ENCODE data around the gene ZNRF1. TPM values are rescaled to one million over a fixed set of nuclear protein-coding genes. Genes with fewer than 3 reads are reported as not detected.

Gene ZNRF1
- total RNA-seq, 1 experiment from 2014 or later: 48.2 TPM

GRCh38 chr16:75130150-75130771 lies 131.4 kb downstream of the ZNRF1 start:
- H3K36me3 ChIP-seq (ENCODE audit: control insufficient read depth in 1 of 2, insufficient read depth in 2 of 2, low read length in 2 of 2): no peaks in the 10 kb centered on the region
- ATAC-seq: peak; percentile 71
- H3K27me3 ChIP-seq (ENCODE audit: insufficient read depth, low read length): no peaks in the 10 kb centered on the region
- no peak overlapping the region for H3K4me2 ChIP-seq (ENCODE audit: low read length)
- peaks cover 0 to 5% of the 10 kb centered on the region in 2 experiments; a peak in 1 of 4 replicates for H3K9me3 ChIP-seq (ENCODE audit: control insufficient read depth in 1 of 2, insufficient read depth in 1 of 2, low read depth in 1 of 2, low read length in 2 of 2)
- CTCF ChIA-PET: interaction anchor here (1.4 kb wide), 1 partner anchor 317 kb away, joined by 3 read pairs; no protein-coding TSS in a partner anchor
- H4K20me1 ChIP-seq (ENCODE audit: insufficient read depth): no peaks in the 10 kb centered on the region
- H3K27ac ChIP-seq (ENCODE audit: low read depth, low read length): no peak overlapping the region
- intact Hi-C loops (cut with micrococcal nuclease): no loop called here
- no peak for TF ChIP-seq POLR2A (IDR thresholded peaks at IDR 0.05; ENCODE audit: borderline replicate concordance, extremely low read depth, insufficient read depth, insufficient read length)
- TF ChIP-seq RAD21 (IDR thresholded peaks at IDR 0.05; ENCODE audit: low read depth): peak; percentile 74
- TF ChIP-seq CTCF (IDR thresholded peaks at IDR 0.05 in 2 of 3, conservative IDR thresholded peaks at IDR 0.05 in 1 of 3; ENCODE audit: borderline replicate concordance in 1 of 3, insufficient read depth in 1 of 3, low read depth in 2 of 3, low read length in 2 of 3): peak in 2 of 3 experiments; percentile 16 to 30; a peak in 1 of 6 replicates
- no peaks in the 10 kb centered on the region; a peak in 1 of 4 replicates for H3K4me1 ChIP-seq (ENCODE audit: control insufficient read depth in 1 of 2, insufficient read depth in 2 of 2, low read length in 2 of 2)
- no peaks in the 10 kb centered on the region for H3K79me2 ChIP-seq (ENCODE audit: insufficient read depth, low read length)
- RAD21 ChIA-PET (ENCODE audit: low non-redundant PET in 1 of 2, low total read pairs in 2 of 2, uncharacterized antibody in 2 of 2, unreplicated experiment in 2 of 2): interaction anchor here in 1 of 2 experiments (0.7 kb wide), 1 partner anchor 270 kb away, joined by 3 read pairs; no protein-coding TSS in a partner anchor
- no peak overlapping the region for H3K9ac ChIP-seq (ENCODE audit: low read length)
- no peak overlapping the region for H2AFZ ChIP-seq (ENCODE audit: low read depth, low read length, poor library complexity, severe bottlenecking)
- POLR2A ChIA-PET: no interaction called here
- no peaks in the 10 kb centered on the region for H3K9me2 ChIP-seq (ENCODE audit: insufficient read depth)
- DNase-seq (ENCODE audit: low read depth, low spot score): no peak
- BruUV-seq (replicated peaks): no TSS peak
- no peak overlapping the region for H3K4me3 ChIP-seq (replicated peaks in 1 of 2; ENCODE audit: low read depth in 1 of 2, low read length in 2 of 2)

DNA sequence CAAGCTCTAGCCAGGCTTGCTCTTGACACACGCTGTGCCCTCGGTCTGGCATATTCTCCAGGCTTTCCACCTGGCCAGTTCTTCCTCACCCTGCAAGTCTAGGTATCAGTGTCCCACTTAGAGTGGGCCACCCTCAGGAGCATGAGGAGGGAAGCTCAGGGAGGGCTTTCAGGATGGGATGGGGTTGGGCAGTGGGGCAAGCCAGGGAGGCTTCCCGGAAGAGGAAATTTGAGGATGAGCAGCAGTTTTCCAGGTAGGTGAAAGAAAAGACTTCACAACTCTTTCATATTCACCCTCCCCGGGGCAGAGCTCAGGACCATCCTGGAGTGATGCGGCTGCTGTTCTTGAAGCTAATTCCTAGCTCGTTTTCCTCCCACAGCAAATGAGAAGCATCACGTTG lies 132.3 kb downstream of the ZNRF1 start:
- no peak overlapping the region for H3K9ac ChIP-seq (ENCODE audit: low read length)
- ChIA-PET POLR2A (no interaction called here), CTCF (interaction anchor here (1.4 kb wide), 1 partner anchor 318 kb away, joined by 3 read pairs; no protein-coding TSS in a partner anchor), RAD21 (ENCODE audit: low non-redundant PET in 1 of 2, low total read pairs in 2 of 2, uncharacterized antibody in 2 of 2, unreplicated experiment in 2 of 2) (interaction anchor here in 1 of 2 experiments (0.7 kb wide), 1 partner anchor 269 kb away, joined by 3 read pairs; no protein-coding TSS in a partner anchor)
- no peaks in the 10 kb centered on the region for H4K20me1 ChIP-seq (ENCODE audit: insufficient read depth)
- ATAC-seq: no peak
- no peaks in the 10 kb centered on the region; a peak in 1 of 4 replicates for H3K4me1 ChIP-seq (ENCODE audit: control insufficient read depth in 1 of 2, insufficient read depth in 2 of 2, low read length in 2 of 2)
- H3K27ac ChIP-seq (ENCODE audit: low read depth, low read length): no peak overlapping the region
- no peak overlapping the region for H3K4me2 ChIP-seq (ENCODE audit: low read length)
- H3K36me3 ChIP-seq (ENCODE audit: control insufficient read depth in 1 of 2, insufficient read depth in 2 of 2, low read length in 2 of 2): no peaks in the 10 kb centered on the region
- BruUV-seq (replicated peaks): no TSS peak
- intact Hi-C loops (cut with micrococcal nuclease): no loop called here
- no peak overlapping the region for H3K4me3 ChIP-seq (replicated peaks in 1 of 2; ENCODE audit: low read depth in 1 of 2, low read length in 2 of 2)
- peaks cover 0 to 5% of the 10 kb centered on the region in 2 experiments; a peak in 1 of 4 replicates for H3K9me3 ChIP-seq (ENCODE audit: control insufficient read depth in 1 of 2, insufficient read depth in 1 of 2, low read depth in 1 of 2, low read length in 2 of 2)
- H3K27me3 ChIP-seq (ENCODE audit: insufficient read depth, low read length): no peaks in the 10 kb centered on the region
- no peak for TF ChIP-seq CBX3 (IDR thresholded peaks at IDR 0.05; ENCODE audit: low read depth)
- TF ChIP-seq FOSL1 (IDR thresholded peaks at IDR 0.05; ENCODE audit: low read depth): no peak
- TF ChIP-seq POLR2AphosphoS5 (IDR thresholded peaks at IDR 0.05; ENCODE audit: low read depth, low read length): no peak
- no peak for TF ChIP-seq MAX (IDR thresholded peaks at IDR 0.05)
- TF ChIP-seq EGR1 (IDR thresholded peaks at IDR 0.05; ENCODE audit: low read depth): no peak
- no peak for TF ChIP-seq SRF (IDR thresholded peaks at IDR 0.05; ENCODE audit: low read depth)
- TF ChIP-seq SIN3A (IDR thresholded peaks at IDR 0.05; ENCODE audit: low read depth): no peak
- no peak for TF ChIP-seq YY1 (IDR thresholded peaks at IDR 0.05; ENCODE audit: extremely low read depth, insufficient replicate concordance, low read depth, low read length)
- no peak for TF ChIP-seq POLR2A (IDR thresholded peaks at IDR 0.05; ENCODE audit: borderline replicate concordance, extremely low read depth, insufficient read depth, insufficient read length)
- TF ChIP-seq SP1 (IDR thresholded peaks at IDR 0.05; ENCODE audit: low read depth): no peak
- no peak for TF ChIP-seq ZFX (IDR thresholded peaks at IDR 0.05)
- TF ChIP-seq JUND (IDR thresholded peaks at IDR 0.05): no peak
- no peak for TF ChIP-seq CEBPB (IDR thresholded peaks at IDR 0.05; ENCODE audit: low read depth)
- no peak for TF ChIP-seq RAD21 (IDR thresholded peaks at IDR 0.05; ENCODE audit: low read depth)
- TF ChIP-seq, protein P1, sequence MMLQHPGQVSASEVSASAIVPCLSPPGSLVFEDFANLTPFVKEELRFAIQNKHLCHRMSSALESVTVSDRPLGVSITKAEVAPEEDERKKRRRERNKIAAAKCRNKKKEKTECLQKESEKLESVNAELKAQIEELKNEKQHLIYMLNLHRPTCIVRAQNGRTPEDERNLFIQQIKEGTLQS (IDR thresholded peaks at IDR 0.05): no peak
- no peak for TF ChIP-seq EZH2 (IDR thresholded peaks at IDR 0.05)
- H2AFZ ChIP-seq (ENCODE audit: low read depth, low read length, poor library complexity, severe bottlenecking): no peak overlapping the region
- H3K9me2 ChIP-seq (ENCODE audit: insufficient read depth): no peaks in the 10 kb centered on the region
- H3K79me2 ChIP-seq (ENCODE audit: insufficient read depth, low read length): no peaks in the 10 kb centered on the region
- no peak for DNase-seq (ENCODE audit: low read depth, low spot score)
